HEK293 (cell line): ENCODE data around the gene ANAPC16.
"Not testable (repeated sequence)": the region's sequence is repeated elsewhere in the genome, so short reads cannot be mapped to it uniquely, and the experiment has no call there.

Experiments
- ZNF292 ChIP-seq: fragments of 450-650 bp; formaldehyde crosslinking; IDR thresholded peaks from 2 replicates; pipeline ENCODE4 v1.5.1; 2016; ENCODE audit warnings: low read depth, missing biosample characterization, missing genetic modification characterization, borderline replicate concordance
- TF ChIP-seq, protein P1 (sequence below): fragments of 450-650 bp; formaldehyde crosslinking; IDR thresholded peaks from 2 replicates; pipeline ENCODE4 v1.5.1; 2016; ENCODE audit warnings: missing biosample characterization, missing genetic modification characterization
- TF ChIP-seq, protein P2 (sequence below): fragments of 450-650 bp; formaldehyde crosslinking; IDR thresholded peaks from 2 replicates; pipeline ENCODE4 v1.5.1; 2016; ENCODE audit warnings: missing biosample characterization, missing genetic modification characterization
- TF ChIP-seq, protein P3 (sequence below): fragments of 450-650 bp; formaldehyde crosslinking; IDR thresholded peaks from 2 replicates; pipeline ENCODE4 v1.5.1; 2016; ENCODE audit warnings: missing biosample characterization, missing genetic modification characterization, low read depth

- TF ChIP-seq ZNF292: not testable (repeated sequence)
- TF ChIP-seq, protein P1, sequence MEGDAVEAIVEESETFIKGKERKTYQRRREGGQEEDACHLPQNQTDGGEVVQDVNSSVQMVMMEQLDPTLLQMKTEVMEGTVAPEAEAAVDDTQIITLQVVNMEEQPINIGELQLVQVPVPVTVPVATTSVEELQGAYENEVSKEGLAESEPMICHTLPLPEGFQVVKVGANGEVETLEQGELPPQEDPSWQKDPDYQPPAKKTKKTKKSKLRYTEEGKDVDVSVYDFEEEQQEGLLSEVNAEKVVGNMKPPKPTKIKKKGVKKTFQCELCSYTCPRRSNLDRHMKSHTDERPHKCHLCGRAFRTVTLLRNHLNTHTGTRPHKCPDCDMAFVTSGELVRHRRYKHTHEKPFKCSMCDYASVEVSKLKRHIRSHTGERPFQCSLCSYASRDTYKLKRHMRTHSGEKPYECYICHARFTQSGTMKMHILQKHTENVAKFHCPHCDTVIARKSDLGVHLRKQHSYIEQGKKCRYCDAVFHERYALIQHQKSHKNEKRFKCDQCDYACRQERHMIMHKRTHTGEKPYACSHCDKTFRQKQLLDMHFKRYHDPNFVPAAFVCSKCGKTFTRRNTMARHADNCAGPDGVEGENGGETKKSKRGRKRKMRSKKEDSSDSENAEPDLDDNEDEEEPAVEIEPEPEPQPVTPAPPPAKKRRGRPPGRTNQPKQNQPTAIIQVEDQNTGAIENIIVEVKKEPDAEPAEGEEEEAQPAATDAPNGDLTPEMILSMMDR (tag by site-specific recombination): not testable (repeated sequence)
- TF ChIP-seq, protein P2, sequence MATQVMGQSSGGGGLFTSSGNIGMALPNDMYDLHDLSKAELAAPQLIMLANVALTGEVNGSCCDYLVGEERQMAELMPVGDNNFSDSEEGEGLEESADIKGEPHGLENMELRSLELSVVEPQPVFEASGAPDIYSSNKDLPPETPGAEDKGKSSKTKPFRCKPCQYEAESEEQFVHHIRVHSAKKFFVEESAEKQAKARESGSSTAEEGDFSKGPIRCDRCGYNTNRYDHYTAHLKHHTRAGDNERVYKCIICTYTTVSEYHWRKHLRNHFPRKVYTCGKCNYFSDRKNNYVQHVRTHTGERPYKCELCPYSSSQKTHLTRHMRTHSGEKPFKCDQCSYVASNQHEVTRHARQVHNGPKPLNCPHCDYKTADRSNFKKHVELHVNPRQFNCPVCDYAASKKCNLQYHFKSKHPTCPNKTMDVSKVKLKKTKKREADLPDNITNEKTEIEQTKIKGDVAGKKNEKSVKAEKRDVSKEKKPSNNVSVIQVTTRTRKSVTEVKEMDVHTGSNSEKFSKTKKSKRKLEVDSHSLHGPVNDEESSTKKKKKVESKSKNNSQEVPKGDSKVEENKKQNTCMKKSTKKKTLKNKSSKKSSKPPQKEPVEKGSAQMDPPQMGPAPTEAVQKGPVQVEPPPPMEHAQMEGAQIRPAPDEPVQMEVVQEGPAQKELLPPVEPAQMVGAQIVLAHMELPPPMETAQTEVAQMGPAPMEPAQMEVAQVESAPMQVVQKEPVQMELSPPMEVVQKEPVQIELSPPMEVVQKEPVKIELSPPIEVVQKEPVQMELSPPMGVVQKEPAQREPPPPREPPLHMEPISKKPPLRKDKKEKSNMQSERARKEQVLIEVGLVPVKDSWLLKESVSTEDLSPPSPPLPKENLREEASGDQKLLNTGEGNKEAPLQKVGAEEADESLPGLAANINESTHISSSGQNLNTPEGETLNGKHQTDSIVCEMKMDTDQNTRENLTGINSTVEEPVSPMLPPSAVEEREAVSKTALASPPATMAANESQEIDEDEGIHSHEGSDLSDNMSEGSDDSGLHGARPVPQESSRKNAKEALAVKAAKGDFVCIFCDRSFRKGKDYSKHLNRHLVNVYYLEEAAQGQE: peak; percentile 89
- TF ChIP-seq, protein P3, sequence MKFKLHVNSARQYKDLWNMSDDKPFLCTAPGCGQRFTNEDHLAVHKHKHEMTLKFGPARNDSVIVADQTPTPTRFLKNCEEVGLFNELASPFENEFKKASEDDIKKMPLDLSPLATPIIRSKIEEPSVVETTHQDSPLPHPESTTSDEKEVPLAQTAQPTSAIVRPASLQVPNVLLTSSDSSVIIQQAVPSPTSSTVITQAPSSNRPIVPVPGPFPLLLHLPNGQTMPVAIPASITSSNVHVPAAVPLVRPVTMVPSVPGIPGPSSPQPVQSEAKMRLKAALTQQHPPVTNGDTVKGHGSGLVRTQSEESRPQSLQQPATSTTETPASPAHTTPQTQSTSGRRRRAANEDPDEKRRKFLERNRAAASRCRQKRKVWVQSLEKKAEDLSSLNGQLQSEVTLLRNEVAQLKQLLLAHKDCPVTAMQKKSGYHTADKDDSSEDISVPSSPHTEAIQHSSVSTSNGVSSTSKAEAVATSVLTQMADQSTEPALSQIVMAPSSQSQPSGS (tag by site-specific recombination): not testable (repeated sequence)
Observed at GRCh38 chr10:72249176-72249862, 33.5 kb downstream of the ANAPC16 start.
